Epithelial cell of proximal tubule (primary cell): Measurements from ENCODE around the gene SULT2A1. TPM values are rescaled to one million over a fixed set of nuclear protein-coding genes. Genes with fewer than 3 reads are reported as not detected.

Source experiments
- DNase-seq: peaks from one replicate; pipeline ENCODE4 v3.0.0-alpha.2; 2011; ENCODE audit warnings: low read depth
- H3K4me3 ChIP-seq: 2 replicates; pipeline ENCODE4 v1.5.1; 2011; ENCODE audit warnings: low read depth, mild to moderate bottlenecking, low read length
- total RNA-seq: library from RNA; depleted of rRNA; stranded (reverse); fragments of >200 nt; gene quantifications from 2 replicates; pipeline ENCODE4 v1.2.3, GENCODE V29; 2015
- TF ChIP-seq, protein P1 (sequence below): conservative IDR thresholded peaks from 2 replicates; pipeline ENCODE4 v1.5.1; 2012; ENCODE audit warnings: low read depth, mild to moderate bottlenecking, low read length

The SULT2A1 gene
- total RNA-seq, 1 donor from 2014 or later = not detected

DNA sequence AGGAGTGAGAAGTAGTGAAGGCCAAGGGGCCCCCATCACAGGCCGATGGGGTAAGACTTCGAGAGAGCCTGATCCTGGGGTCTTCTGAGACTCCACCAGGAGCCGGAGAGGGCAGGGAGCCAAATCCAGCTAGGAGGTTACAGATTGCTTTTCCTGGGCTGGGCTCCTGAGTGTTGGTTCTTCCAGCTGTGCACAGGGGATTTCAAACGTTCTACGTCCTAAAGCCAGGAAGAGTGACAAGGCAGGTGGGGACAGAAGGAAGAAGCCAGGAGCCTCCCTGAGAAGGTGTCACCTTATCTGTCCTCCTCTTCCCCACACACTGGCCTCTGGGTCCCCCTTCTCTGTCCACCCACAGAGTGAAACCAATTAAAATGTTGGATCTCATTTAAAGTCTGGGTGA, 43.2 kb downstream of the SULT2A1 start:
- no peak for DNase-seq
- H3K4me3 ChIP-seq = no peak overlapping the region
- TF ChIP-seq, protein P1, sequence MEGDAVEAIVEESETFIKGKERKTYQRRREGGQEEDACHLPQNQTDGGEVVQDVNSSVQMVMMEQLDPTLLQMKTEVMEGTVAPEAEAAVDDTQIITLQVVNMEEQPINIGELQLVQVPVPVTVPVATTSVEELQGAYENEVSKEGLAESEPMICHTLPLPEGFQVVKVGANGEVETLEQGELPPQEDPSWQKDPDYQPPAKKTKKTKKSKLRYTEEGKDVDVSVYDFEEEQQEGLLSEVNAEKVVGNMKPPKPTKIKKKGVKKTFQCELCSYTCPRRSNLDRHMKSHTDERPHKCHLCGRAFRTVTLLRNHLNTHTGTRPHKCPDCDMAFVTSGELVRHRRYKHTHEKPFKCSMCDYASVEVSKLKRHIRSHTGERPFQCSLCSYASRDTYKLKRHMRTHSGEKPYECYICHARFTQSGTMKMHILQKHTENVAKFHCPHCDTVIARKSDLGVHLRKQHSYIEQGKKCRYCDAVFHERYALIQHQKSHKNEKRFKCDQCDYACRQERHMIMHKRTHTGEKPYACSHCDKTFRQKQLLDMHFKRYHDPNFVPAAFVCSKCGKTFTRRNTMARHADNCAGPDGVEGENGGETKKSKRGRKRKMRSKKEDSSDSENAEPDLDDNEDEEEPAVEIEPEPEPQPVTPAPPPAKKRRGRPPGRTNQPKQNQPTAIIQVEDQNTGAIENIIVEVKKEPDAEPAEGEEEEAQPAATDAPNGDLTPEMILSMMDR = no peak

DNA sequence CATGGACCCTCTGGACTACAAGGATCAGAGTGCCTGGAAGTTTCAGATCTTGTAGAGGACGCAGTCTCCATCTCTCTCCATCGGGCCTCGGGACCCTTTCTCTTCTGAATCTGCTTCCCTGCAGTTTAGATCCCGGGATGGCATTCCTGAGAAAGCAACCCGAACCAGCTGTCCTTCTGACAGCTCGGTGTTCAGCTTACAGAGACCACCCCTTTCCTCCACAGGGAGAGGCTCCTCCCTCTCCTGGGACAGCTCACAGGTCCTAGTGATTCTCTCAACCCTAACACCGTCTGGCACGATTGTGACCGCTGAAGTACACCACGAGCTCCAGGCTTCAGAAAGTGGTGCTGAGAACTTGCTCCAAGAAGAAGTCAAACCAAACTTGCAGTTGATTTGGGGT, 46.2 kb downstream of the SULT2A1 start:
- TF ChIP-seq, protein P1 = no peak
- DNase-seq = no peak
- no peak overlapping the region for H3K4me3 ChIP-seq

DNA sequence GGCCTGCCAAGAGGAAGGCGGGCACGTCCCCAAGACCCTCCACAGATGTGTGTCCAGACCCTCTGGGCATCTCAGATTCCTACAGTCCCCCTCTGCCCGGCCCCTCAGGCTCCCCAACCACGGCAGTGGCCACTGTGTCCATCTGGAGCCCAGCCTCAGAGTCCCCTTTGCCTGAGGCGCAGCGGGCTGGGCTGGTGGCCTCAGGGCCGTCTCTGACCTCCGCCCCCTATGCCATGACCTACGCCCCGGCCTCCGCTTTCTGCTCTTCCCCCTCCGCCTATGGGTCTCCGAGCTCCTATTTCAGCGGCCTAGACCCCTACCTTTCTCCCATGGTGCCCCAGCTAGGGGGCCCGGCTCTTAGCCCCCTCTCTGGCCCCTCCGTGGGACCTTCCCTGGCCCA, 46.7 kb downstream of the SULT2A1 start:
- no peak overlapping the region for H3K4me3 ChIP-seq
- no peak for DNase-seq
- TF ChIP-seq, protein P1 = no peak

DNA sequence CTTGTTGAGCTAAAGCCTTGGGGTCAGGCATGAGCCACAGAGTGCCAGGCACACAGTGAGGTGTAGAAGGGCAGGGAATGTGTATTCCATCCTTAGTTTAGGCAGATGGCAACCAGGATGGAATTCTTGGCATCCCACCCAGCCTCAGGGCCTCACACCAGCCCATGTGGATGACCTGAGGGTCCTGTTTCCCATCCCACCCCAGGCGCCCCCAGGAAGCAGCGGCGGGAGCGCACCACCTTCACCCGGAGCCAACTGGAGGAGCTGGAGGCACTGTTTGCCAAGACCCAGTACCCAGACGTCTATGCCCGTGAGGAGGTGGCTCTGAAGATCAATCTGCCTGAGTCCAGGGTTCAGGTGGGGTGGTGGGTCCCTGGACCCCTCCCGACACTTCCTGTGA, 50.1 kb downstream of the SULT2A1 start:
- no peak for DNase-seq
- H3K4me3 ChIP-seq = no peak overlapping the region
- TF ChIP-seq, protein P1 = no peak

DNA sequence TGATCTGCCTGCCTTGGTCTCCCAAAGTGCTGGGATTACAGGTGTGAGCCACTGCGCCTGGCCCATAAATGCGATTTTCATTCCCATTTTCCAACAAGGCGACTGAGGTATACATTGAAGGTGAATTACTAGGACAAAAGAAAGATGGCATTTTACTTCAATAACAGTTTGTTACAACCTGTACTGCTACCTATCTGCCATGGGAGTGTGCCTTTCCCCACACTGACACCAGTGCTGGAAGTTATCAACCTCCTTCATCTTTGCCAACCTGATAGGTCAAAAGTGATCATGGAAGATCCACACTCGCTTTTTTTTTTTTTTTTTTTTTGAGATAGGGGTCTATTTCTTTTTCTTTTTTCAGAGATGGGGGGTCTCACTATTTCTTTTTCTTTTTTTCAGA, 53.4 kb downstream of the SULT2A1 start:
- no peak overlapping the region for H3K4me3 ChIP-seq
- TF ChIP-seq, protein P1 = no peak
- no peak for DNase-seq

DNA sequence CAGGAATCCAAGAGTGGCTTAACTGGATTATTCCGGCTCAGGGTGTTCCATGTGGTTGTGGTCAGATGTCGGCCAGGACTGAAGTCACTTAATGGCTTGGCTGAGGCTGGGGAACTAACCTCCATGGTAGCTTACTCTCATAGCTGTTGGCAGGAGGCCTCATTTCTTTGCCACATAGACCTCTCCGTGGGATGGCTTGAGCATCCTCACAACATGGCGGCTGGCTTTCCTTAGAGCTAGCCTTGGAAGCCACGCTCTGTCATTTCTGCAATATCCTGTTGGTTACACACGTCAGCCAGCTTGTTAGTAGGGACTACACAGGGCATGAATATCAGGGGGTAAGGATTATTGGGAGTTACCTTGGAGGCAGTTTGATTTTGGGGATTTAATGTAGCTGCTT, 59.3 kb downstream of the SULT2A1 start:
- TF ChIP-seq, protein P1 = no peak
- H3K4me3 ChIP-seq = no peak overlapping the region
- no peak for DNase-seq

DNA sequence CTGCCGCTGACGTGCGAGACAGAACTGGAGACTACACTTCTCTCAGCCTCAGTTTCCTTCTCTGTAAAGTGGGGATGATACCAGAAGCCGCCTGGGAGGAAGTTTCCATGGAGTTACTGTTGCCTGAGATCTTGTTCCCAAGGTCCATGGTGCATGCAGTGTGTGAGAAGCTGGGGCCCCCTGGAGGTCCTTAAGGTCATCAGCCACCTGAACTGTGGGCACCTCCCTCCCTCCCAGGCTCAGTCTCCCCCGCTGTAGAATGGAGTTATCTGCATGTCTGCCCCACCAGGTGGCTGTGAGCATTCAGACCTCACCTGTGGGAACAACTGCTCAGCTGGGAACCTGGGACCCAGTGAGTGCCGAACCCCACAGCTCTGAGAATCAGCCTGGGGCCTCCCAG, 61.7 kb downstream of the SULT2A1 start:
- DNase-seq = no peak
- TF ChIP-seq, protein P1 = no peak
- no peak overlapping the region for H3K4me3 ChIP-seq
